GM23248 (cell line): ENCODE data around the gene YPEL4. TPM values are rescaled to one million over a fixed set of nuclear protein-coding genes. Genes with fewer than 3 reads are reported as not detected.
A peak's percentile ranks its signal among the peaks of the same experiment; 100 is the strongest.

Experiments used
- DNase-seq: peaks from one replicate; pipeline ENCODE4 v3.0.0-alpha.2; 2015
- H2AFZ ChIP-seq: fragments of 200-600 bp; sonication (generic); 2 replicates; pipeline ENCODE4 v1.6.1; 2016; ENCODE audit warnings: antibody characterized with exemption
- H3F3A ChIP-seq: fragments of 200-600 bp; sonication (generic); 2 replicates; pipeline ENCODE4 v1.6.1; 2016; ENCODE audit warnings: mild to moderate bottlenecking, antibody characterized with exemption, mixed run types; ENCODE audit not compliant: insufficient read depth
- H3K27ac ChIP-seq: fragments of 200-600 bp; sonication (generic); 2 replicates; pipeline ENCODE4 v1.5.1; 2016; ENCODE audit warnings: mild to moderate bottlenecking
- H3K27me3 ChIP-seq: fragments of 200-600 bp; sonication (generic); replicated peaks from 2 replicates; pipeline ENCODE4 v1.6.1; 2016; ENCODE audit warnings: mild to moderate bottlenecking; ENCODE audit not compliant: insufficient read depth
- H3K36me3 ChIP-seq: fragments of 200-600 bp; sonication (generic); 2 replicates; pipeline ENCODE4 v1.6.1; 2016; ENCODE audit warnings: low read depth, mild to moderate bottlenecking
- H3K4me1 ChIP-seq: fragments of 200-600 bp; sonication (generic); 2 replicates; pipeline ENCODE4 v1.6.1; 2016; ENCODE audit warnings: mild to moderate bottlenecking; ENCODE audit not compliant: insufficient read depth
- H3K4me2 ChIP-seq: fragments of 200-600 bp; sonication (generic); one replicate; pipeline ENCODE4 v1.6.1; 2016; ENCODE audit warnings: mild to moderate bottlenecking; ENCODE audit not compliant: unreplicated experiment
- H3K4me3 ChIP-seq: fragments of 200-600 bp; sonication (generic); 2 replicates; pipeline ENCODE4 v1.5.1; 2016; ENCODE audit warnings: mild to moderate bottlenecking
- H3K79me2 ChIP-seq: fragments of 200-600 bp; sonication (generic); 2 replicates; pipeline ENCODE4 v1.6.1; 2016; ENCODE audit warnings: mild to moderate bottlenecking; ENCODE audit not compliant: insufficient read depth
- H3K9ac ChIP-seq: fragments of 200-600 bp; sonication (generic); 2 replicates; pipeline ENCODE4 v1.6.1; 2016; ENCODE audit warnings: mild to moderate bottlenecking
- H3K9me2 ChIP-seq: fragments of 200-600 bp; sonication (generic); 2 replicates; pipeline ENCODE4 v1.6.1; 2016; ENCODE audit warnings: mixed run types, mild to moderate bottlenecking, moderate library complexity; ENCODE audit not compliant: insufficient read depth
- H3K9me3 ChIP-seq: fragments of 200-600 bp; sonication (generic); one replicate; pipeline ENCODE4 v1.6.1; 2017; ENCODE audit warnings: low read depth
- H4K20me1 ChIP-seq: fragments of 200-600 bp; sonication (generic); 2 replicates; pipeline ENCODE4 v1.6.0; 2016; ENCODE audit not compliant: insufficient read depth
- EZH2 ChIP-seq: fragments of 200-600 bp; sonication (generic); IDR thresholded peaks from 2 replicates; pipeline ENCODE4 v1.6.1; 2018; ENCODE audit warnings: antibody characterized with exemption, mild to moderate bottlenecking; ENCODE audit not compliant: insufficient read depth, poor library complexity, severe bottlenecking
- EZH2phosphoT487 ChIP-seq: fragments of 200-600 bp; sonication (generic); IDR thresholded peaks from 2 replicates; pipeline ENCODE4 v1.6.1; 2018; ENCODE audit warnings: antibody characterized with exemption, moderate library complexity, mild to moderate bottlenecking, low read depth; ENCODE audit not compliant: insufficient read depth
- WGBS, 2 experiments: methylation state at CpG; one replicate each; pipeline ENCODE4 v1.1.6; 2015 to 2017; ENCODE audit warnings: low lambda C conversion rate in 2 of 2, low coverage in 1 of 2; ENCODE audit errors: missing lambda C conversion rate in 2 of 2; 5-methylcytosine and 5-hydroxymethylcytosine counted together
- in situ Hi-C: fragments of 300-500 bp; cut with MboI; formaldehyde crosslinking; loops from 2 replicates; pipeline ENCODE4 v1.15.0; 2020
- polyA plus RNA-seq: library from polyadenylated mRNA; unstranded; fragments of >200 nt; fragmentation: Nextera tagmentation; extraction: Ambion mirVana; gene quantifications from 2 replicates; pipeline ENCODE4 v1.2.1, GENCODE V29; 2016
- total RNA-seq: library from RNA; depleted of rRNA; stranded (reverse); fragments of >200 nt; shearing (Covaris generic); gene quantifications from 2 replicates; pipeline ENCODE4 v1.2.3, GENCODE V29; 2014

YPEL4 gene
- total and polyA plus RNA-seq, 2 experiments from 2014 or later = 0.49 to 1.7 TPM

- WGBS, 2 experiments = 1% methylated on average over 10 to 19 of the region's 19 CpGs
- no peaks in the 10 kb centered on the region for H3K9me2 ChIP-seq
- H3K27me3 ChIP-seq = no peaks in the 10 kb centered on the region; the same call in 1 of the 2 replicates
- H4K20me1 ChIP-seq = 0 out of 2 replicates have a peak, but pooled peaks cover 8% of the 10 kb centered on the region
- peaks cover 14% of the 10 kb centered on the region for H3K4me1 ChIP-seq
- peak overlapping the region; percentile 85 for H3K9ac ChIP-seq
- no peaks in the 10 kb centered on the region for H3K36me3 ChIP-seq
- no peak for TF ChIP-seq EZH2
- in situ Hi-C loops = no loop called here
- peaks cover 16% of the 10 kb centered on the region for H3F3A ChIP-seq
- peak overlapping the region; percentile 97 for H3K4me3 ChIP-seq
- H2AFZ ChIP-seq = peak overlapping the region; percentile 94
- H3K4me2 ChIP-seq = peak overlapping the region; percentile 91
- H3K27ac ChIP-seq = no peak overlapping the region
- peaks cover 44% of the 10 kb centered on the region for H3K79me2 ChIP-seq
- H3K9me3 ChIP-seq = no peaks in the 10 kb centered on the region
- peak; percentile 24 for DNase-seq
Measured at GRCh38 chr11:57638811-57639320, 10.8 kb downstream of the YPEL4 start.

GRCh38 chr11:57638005-57638781, 11.5 kb downstream of the YPEL4 start:
- peaks cover 9% of the 10 kb centered on the region for H3F3A ChIP-seq
- H3K4me3 ChIP-seq = peak overlapping the region; percentile 97
- peaks cover 14% of the 10 kb centered on the region for H3K4me1 ChIP-seq
- no peaks in the 10 kb centered on the region for H3K9me2 ChIP-seq
- in situ Hi-C loops = no loop called here
- no peaks in the 10 kb centered on the region for H3K9me3 ChIP-seq
- peak overlapping the region; percentile 94 for H2AFZ ChIP-seq
- H3K9ac ChIP-seq = peak overlapping the region; percentile 85
- H4K20me1 ChIP-seq = 0 out of 2 replicates have a peak, but pooled peaks cover 8% of the 10 kb centered on the region
- H3K36me3 ChIP-seq = no peaks in the 10 kb centered on the region
- H3K27me3 ChIP-seq = no peaks in the 10 kb centered on the region; the same call in 1 of the 2 replicates
- peak overlapping the region; percentile 91 for H3K4me2 ChIP-seq
- peaks cover 44% of the 10 kb centered on the region for H3K79me2 ChIP-seq
- H3K27ac ChIP-seq = peak overlapping the region; percentile 39; the same call in 1 of the 2 replicates
- TF ChIP-seq EZH2 (no peak), EZH2phosphoT487 (no peak)
- WGBS, 2 experiments = 1 to 3% methylated on average over 22 to 47 of the region's 47 CpGs
- peak; percentile 92 for DNase-seq

GRCh38 chr11:57637626-57638004, 12.1 kb downstream of the YPEL4 start:
- Histone ChIP-seq H3K4me2 (peak overlapping the region; percentile 91), H3F3A (peaks cover 6% of the 10 kb centered on the region), H3K79me2 (peaks cover 44% of the 10 kb centered on the region), H2AFZ (peak overlapping the region; percentile 94), H3K27me3 (no peaks in the 10 kb centered on the region; the same call in 1 of the 2 replicates), H3K4me1 (peaks cover 14% of the 10 kb centered on the region), H3K36me3 (no peaks in the 10 kb centered on the region), H3K9ac (peak overlapping the region; percentile 85), H3K27ac (no peak overlapping the region), H3K9me3 (no peaks in the 10 kb centered on the region), H3K4me3 (peak overlapping the region; percentile 97), H3K9me2 (no peaks in the 10 kb centered on the region), H4K20me1 (0 out of 2 replicates have a peak, but pooled peaks cover 8% of the 10 kb centered on the region)
- 34 to 35% methylated on average over 18 of the region's 18 CpGs for WGBS, 2 experiments
- no peak for TF ChIP-seq EZH2phosphoT487
- TF ChIP-seq EZH2 = no peak
- in situ Hi-C loops = no loop called here
- peak; percentile 30 for DNase-seq

- no peak for DNase-seq
- 79 to 84% methylated on average over 8 of the region's 8 CpGs for WGBS, 2 experiments
- H3K4me1 ChIP-seq = peaks cover 6% of the 10 kb centered on the region
- in situ Hi-C loops = no loop called here
- no peaks in the 10 kb centered on the region for H3K9me3 ChIP-seq
- H3K9ac ChIP-seq = no peak overlapping the region
- H3K9me2 ChIP-seq = no peaks in the 10 kb centered on the region
- no peak overlapping the region for H3K4me2 ChIP-seq
- no peaks in the 10 kb centered on the region; the same call in 1 of the 2 replicates for H3K27me3 ChIP-seq
- H3K36me3 ChIP-seq = no peaks in the 10 kb centered on the region
- H3K79me2 ChIP-seq = peaks cover 26% of the 10 kb centered on the region
- no peak overlapping the region for H3K4me3 ChIP-seq
- no peaks in the 10 kb centered on the region for H4K20me1 ChIP-seq
- no peak overlapping the region for H3K27ac ChIP-seq
- H3F3A ChIP-seq = no peaks in the 10 kb centered on the region
- H2AFZ ChIP-seq = no peak overlapping the region
- TF ChIP-seq EZH2 = no peak
- TF ChIP-seq EZH2phosphoT487 = no peak
Measured at GRCh38 chr11:57635246-57635645, 14.5 kb downstream of the YPEL4 start.
